SK-N-SH (cell line): Measurements from ENCODE around the gene MAN1A1. TPM values are rescaled to one million over a fixed set of nuclear protein-coding genes. Genes with fewer than 3 reads are reported as not detected.

Source experiments
- CTCF ChIA-PET: fragments of 300-600, 350-600 bp; formaldehyde crosslinking; extraction: SDS; loops from one replicate; lab custom pipeline; 2021; lab: Yijun Ruan, JAX
- POLR2A ChIA-PET: fragments of 350-600 bp; sonication (Branson Sonifier 250); formaldehyde crosslinking; extraction: SDS; loops from one replicate; lab custom pipeline; 2020; ENCODE audit warnings: antibody characterized with exemption, inconsistent platforms; lab: Yijun Ruan, JAX
- DNase-seq: peaks from one replicate; pipeline ENCODE4 v3.0.0; 2012
- H2AFZ ChIP-seq: fragments of 200-600 bp; sonication (generic); 2 replicates; pipeline ENCODE4 v1.8.1; 2016; ENCODE audit warnings: antibody characterized with exemption, mild to moderate bottlenecking, low read depth
- H3F3A ChIP-seq: fragments of 200-600 bp; sonication (generic); replicated peaks from 2 replicates; pipeline ENCODE3; 2016; ENCODE audit warnings: antibody characterized with exemption, mild to moderate bottlenecking; ENCODE audit not compliant: insufficient read depth
- H3K27ac ChIP-seq, 2 experiments: fragments of 200-500 bp in 1 of 2; fragments of 200-600 bp in 1 of 2; sonication (Bioruptor generic) in 1 of 2; sonication (generic), shearing (Covaris generic) in 1 of 2; 2 replicates each; pipeline versions ENCODE4 v1.5.1 to v1.6.1; 2014 to 2016; ENCODE audit warnings: low read depth in 2 of 2, inconsistent platforms in 1 of 2, low read length in 1 of 2, mild to moderate bottlenecking in 1 of 2, mixed read lengths in 1 of 2
- H3K27me3 ChIP-seq: fragments of 200-600 bp; sonication (generic), shearing (Covaris generic); 2 replicates; pipeline ENCODE4 v1.6.1; 2016; ENCODE audit warnings: mixed run types; ENCODE audit not compliant: insufficient read depth
- H3K36me3 ChIP-seq, 2 experiments: fragments of 200-500 bp in 1 of 2; fragments of 200-600 bp in 1 of 2; sonication (Bioruptor generic) in 1 of 2; sonication (generic) in 1 of 2; replicated peaks in 1 of 2; 2 replicates each; pipeline versions ENCODE3 to v1.5.1; 2014 to 2016; ENCODE audit warnings: low read length in 1 of 2, mild to moderate bottlenecking in 1 of 2; ENCODE audit not compliant: insufficient read depth in 2 of 2, control insufficient read depth in 1 of 2
- H3K4me1 ChIP-seq, 2 experiments: fragments of 200-500 bp in 1 of 2; fragments of 200-600 bp in 1 of 2; sonication (Bioruptor generic) in 1 of 2; sonication (generic), shearing (Covaris generic) in 1 of 2; 2 replicates each; pipeline versions ENCODE4 v1.5.1 to v1.6.1; 2014 to 2016; ENCODE audit warnings: low read depth in 1 of 2, low read length in 1 of 2, mixed run types in 1 of 2; ENCODE audit not compliant: insufficient read depth in 2 of 2, control insufficient read depth in 1 of 2
- H3K4me2 ChIP-seq: fragments of 200-600 bp; sonication (generic), shearing (Covaris generic); 2 replicates; pipeline ENCODE4 v1.6.1; 2017; ENCODE audit warnings: mixed run types
- H3K4me3 ChIP-seq, 2 experiments: fragments of 200-500 bp in 1 of 2; fragments of 200-600 bp in 1 of 2; sonication (Bioruptor generic) in 1 of 2; sonication (generic), shearing (Covaris generic) in 1 of 2; 2 replicates each; pipeline versions ENCODE4 v1.5.1 to v1.8.1; 2014 to 2016; ENCODE audit warnings: low read depth in 2 of 2, inconsistent platforms in 1 of 2, low read length in 1 of 2, mild to moderate bottlenecking in 1 of 2, mixed read lengths in 1 of 2, moderate library complexity in 1 of 2
- H3K79me2 ChIP-seq: fragments of 200-600 bp; sonication (generic); 2 replicates; pipeline ENCODE4 v1.8.1; 2017; ENCODE audit warnings: mild to moderate bottlenecking; ENCODE audit not compliant: insufficient read depth
- H3K9ac ChIP-seq: fragments of 200-600 bp; sonication (generic); 2 replicates; pipeline ENCODE4 v1.6.1; 2017; ENCODE audit warnings: mixed run types
- H3K9me2 ChIP-seq: fragments of 200-600 bp; sonication (generic); 2 replicates; pipeline ENCODE4 v1.6.1; 2017; ENCODE audit warnings: mixed run types
- H3K9me3 ChIP-seq: fragments of 200-600 bp; sonication (generic); 2 replicates; pipeline ENCODE4 v1.6.1; 2017; ENCODE audit warnings: mixed run types, mild to moderate bottlenecking, moderate library complexity
- H4K20me1 ChIP-seq: fragments of 200-600 bp; sonication (generic); 2 replicates; pipeline ENCODE4 v1.6.1; 2017; ENCODE audit warnings: mild to moderate bottlenecking, mixed run types; ENCODE audit not compliant: insufficient read depth
- ELF1 ChIP-seq: IDR thresholded peaks from 2 replicates; pipeline ENCODE4 v1.4.0; 2012
- EP300 ChIP-seq, 2 experiments: IDR thresholded peaks; 2 replicates each; pipeline versions ENCODE4 v1.4.0 to v1.6.1; 2012; ENCODE audit warnings: borderline replicate concordance in 1 of 2, low read depth in 1 of 2, low read length in 1 of 2
- GABPA ChIP-seq: IDR thresholded peaks from 2 replicates; pipeline ENCODE4 v1.4.0; 2012; ENCODE audit warnings: low read depth, mild to moderate bottlenecking
- JUND ChIP-seq: IDR thresholded peaks from 2 replicates; pipeline ENCODE4 v1.4.0; 2012
- MEF2A ChIP-seq: IDR thresholded peaks from 2 replicates; pipeline ENCODE4 v1.4.0; 2012; ENCODE audit warnings: low read depth, borderline replicate concordance
- NFIC ChIP-seq: IDR thresholded peaks from 2 replicates; pipeline ENCODE4 v1.4.0; 2012; ENCODE audit warnings: borderline replicate concordance
- NRF1 ChIP-seq: IDR thresholded peaks from 2 replicates; pipeline ENCODE4 v1.6.1; 2012; ENCODE audit warnings: low read depth, mild to moderate bottlenecking, low read length
- REST ChIP-seq: IDR thresholded peaks from 2 replicates; pipeline ENCODE4 v1.6.1; 2012; ENCODE audit warnings: mild to moderate bottlenecking, low read depth, low read length, moderate library complexity
- RFX5 ChIP-seq: IDR thresholded peaks from 2 replicates; pipeline ENCODE4 v1.6.1; 2012; ENCODE audit warnings: mild to moderate bottlenecking, improper control_type of control experiment, low read length
- RXRA ChIP-seq: IDR thresholded peaks from 2 replicates; pipeline ENCODE4 v1.4.0; 2012; ENCODE audit warnings: low read depth, mild to moderate bottlenecking, borderline replicate concordance
- SIN3A ChIP-seq: IDR thresholded peaks from 2 replicates; pipeline ENCODE4 v1.6.1; 2012; ENCODE audit warnings: low read depth, mild to moderate bottlenecking, low read length, moderate library complexity, borderline replicate concordance
- SMC3 ChIP-seq: IDR thresholded peaks from 2 replicates; pipeline ENCODE4 v1.6.1; 2012; ENCODE audit warnings: low read depth, low read length, improper control_type of control experiment
- TAF1 ChIP-seq: IDR thresholded peaks from 2 replicates; pipeline ENCODE4 v1.6.1; 2012; ENCODE audit warnings: low read depth, mild to moderate bottlenecking, low read length, moderate library complexity, borderline replicate concordance
- TCF12 ChIP-seq: IDR thresholded peaks from 2 replicates; pipeline ENCODE4 v1.4.0; 2012
- TEAD4 ChIP-seq: IDR thresholded peaks from 2 replicates; pipeline ENCODE4 v1.4.0; 2012; ENCODE audit warnings: mild to moderate bottlenecking, borderline replicate concordance; ENCODE audit not compliant: insufficient read depth
- USF2 ChIP-seq: fragments of 150-350 bp; IDR thresholded peaks from 2 replicates; pipeline ENCODE4 v1.6.1; 2017; ENCODE audit warnings: antibody characterized with exemption, low read length, low read depth, borderline replicate concordance
- WGBS: methylation state at CpG from one replicate; pipeline ENCODE4 v1.1.6; 2017; ENCODE audit warnings: low lambda C conversion rate; 5-methylcytosine and 5-hydroxymethylcytosine counted together
- polyA plus RNA-seq, 3 experiments: library from polyadenylated mRNA; depleted of rRNA; stranded (reverse); fragments of >200 nt; gene quantifications; 2 replicates each; pipeline ENCODE4 v1.2.3, GENCODE V29; 2012
- TF ChIP-seq, protein P1 (sequence below): IDR thresholded peaks from 2 replicates; pipeline ENCODE4 v1.4.0; 2012; ENCODE audit warnings: low read depth

The MAN1A1 gene
- polyA plus RNA-seq, 1 of the 3 experiments (the other 2 are of a cell fraction) = 28.0 TPM

- TF ChIP-seq MEF2A = no peak
- TF ChIP-seq NRF1 = no peak
- no peak for TF ChIP-seq ELF1
- TF ChIP-seq TEAD4 = no peak
- no peak for TF ChIP-seq RXRA
- TF ChIP-seq EP300 (IDR thresholded peaks at IDR 0.05; ENCODE audit: borderline replicate concordance in 1 of 2, low read depth in 1 of 2, low read length in 1 of 2) = no peak
- TF ChIP-seq, protein P1, sequence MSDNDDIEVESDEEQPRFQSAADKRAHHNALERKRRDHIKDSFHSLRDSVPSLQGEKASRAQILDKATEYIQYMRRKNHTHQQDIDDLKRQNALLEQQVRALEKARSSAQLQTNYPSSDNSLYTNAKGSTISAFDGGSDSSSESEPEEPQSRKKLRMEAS = no peak
- TF ChIP-seq SMC3 = no peak
- TF ChIP-seq TAF1 = no peak
- TF ChIP-seq, all 33 proteins: peak for 0
- CTCF ChIA-PET = no interaction called here
These were observed 214.8 kb downstream of the MAN1A1 start for GRCh38 chr6:119134752-119135151.

GRCh38 chr6:119133400-119133799 lies 216.2 kb downstream of the MAN1A1 start:
- Histone ChIP-seq H3K9me2 (no peaks in the 10 kb centered on the region), H3K4me1 (peaks cover 21 to 23% of the 10 kb centered on the region in 2 experiments), H3K9ac (no peak overlapping the region), H4K20me1 (no peaks in the 10 kb centered on the region), H3K79me2 (no peaks in the 10 kb centered on the region), H3K9me3 (no peaks in the 10 kb centered on the region), H3K27ac (no peak overlapping the region), H3K4me2 (no peak overlapping the region), H3K27me3 (no peaks in the 10 kb centered on the region), H3K36me3 (no peaks in the 10 kb centered on the region), H2AFZ (no peak overlapping the region), H3K4me3 (no peak overlapping the region), H3F3A (peaks cover 10% of the 10 kb centered on the region)
- DNase-seq = no peak
- 88% methylated on average over 3 of the region's 3 CpGs for WGBS
- ChIA-PET POLR2A (no interaction called here), CTCF (interaction anchor here (1.1 to 2.8 kb wide), 3 partner anchors 15 to 217 kb away, joined by 3 to 28 read pairs (median 10); no protein-coding TSS in a partner anchor)
- TF ChIP-seq SMC3 = no peak
- TF ChIP-seq TEAD4 = no peak
- TF ChIP-seq TCF12 = no peak
- no peak for TF ChIP-seq GABPA
- no peak for TF ChIP-seq REST
- no peak for TF ChIP-seq SIN3A
- TF ChIP-seq USF2 = no peak
- no peak for TF ChIP-seq TAF1
- no peak for TF ChIP-seq NFIC
- no peak for TF ChIP-seq RFX5
- no peak for TF ChIP-seq JUND
- TF ChIP-seq, all 33 proteins: peak for 0

More at GRCh38 chr6:119134752-119135151, 214.8 kb downstream of the MAN1A1 start:
- no peaks in the 10 kb centered on the region for H3K79me2 ChIP-seq
- no peak overlapping the region for H3K9ac ChIP-seq
- no peak overlapping the region for H3K4me3 ChIP-seq
- peaks cover 8% of the 10 kb centered on the region for H3F3A ChIP-seq
- H3K9me3 ChIP-seq = no peaks in the 10 kb centered on the region
- POLR2A ChIA-PET = no interaction called here
- no peak overlapping the region for H2AFZ ChIP-seq
- no peaks in the 10 kb centered on the region for H3K27me3 ChIP-seq
- H3K9me2 ChIP-seq = no peaks in the 10 kb centered on the region
- H4K20me1 ChIP-seq = no peaks in the 10 kb centered on the region
- no peak overlapping the region for H3K4me2 ChIP-seq
- peaks cover 12 to 17% of the 10 kb centered on the region in 2 experiments for H3K4me1 ChIP-seq
- H3K27ac ChIP-seq = no peak overlapping the region
- DNase-seq = no peak
- WGBS = 84% methylated on average over 2 of the region's 2 CpGs
- no peaks in the 10 kb centered on the region for H3K36me3 ChIP-seq
